ENCODE data around the gene NBPF19.
"Not testable (repeated sequence)": the region's sequence is repeated elsewhere in the genome, so short reads cannot be mapped to it uniquely, and the experiment has no call there.

NBPF19 gene, protein sequence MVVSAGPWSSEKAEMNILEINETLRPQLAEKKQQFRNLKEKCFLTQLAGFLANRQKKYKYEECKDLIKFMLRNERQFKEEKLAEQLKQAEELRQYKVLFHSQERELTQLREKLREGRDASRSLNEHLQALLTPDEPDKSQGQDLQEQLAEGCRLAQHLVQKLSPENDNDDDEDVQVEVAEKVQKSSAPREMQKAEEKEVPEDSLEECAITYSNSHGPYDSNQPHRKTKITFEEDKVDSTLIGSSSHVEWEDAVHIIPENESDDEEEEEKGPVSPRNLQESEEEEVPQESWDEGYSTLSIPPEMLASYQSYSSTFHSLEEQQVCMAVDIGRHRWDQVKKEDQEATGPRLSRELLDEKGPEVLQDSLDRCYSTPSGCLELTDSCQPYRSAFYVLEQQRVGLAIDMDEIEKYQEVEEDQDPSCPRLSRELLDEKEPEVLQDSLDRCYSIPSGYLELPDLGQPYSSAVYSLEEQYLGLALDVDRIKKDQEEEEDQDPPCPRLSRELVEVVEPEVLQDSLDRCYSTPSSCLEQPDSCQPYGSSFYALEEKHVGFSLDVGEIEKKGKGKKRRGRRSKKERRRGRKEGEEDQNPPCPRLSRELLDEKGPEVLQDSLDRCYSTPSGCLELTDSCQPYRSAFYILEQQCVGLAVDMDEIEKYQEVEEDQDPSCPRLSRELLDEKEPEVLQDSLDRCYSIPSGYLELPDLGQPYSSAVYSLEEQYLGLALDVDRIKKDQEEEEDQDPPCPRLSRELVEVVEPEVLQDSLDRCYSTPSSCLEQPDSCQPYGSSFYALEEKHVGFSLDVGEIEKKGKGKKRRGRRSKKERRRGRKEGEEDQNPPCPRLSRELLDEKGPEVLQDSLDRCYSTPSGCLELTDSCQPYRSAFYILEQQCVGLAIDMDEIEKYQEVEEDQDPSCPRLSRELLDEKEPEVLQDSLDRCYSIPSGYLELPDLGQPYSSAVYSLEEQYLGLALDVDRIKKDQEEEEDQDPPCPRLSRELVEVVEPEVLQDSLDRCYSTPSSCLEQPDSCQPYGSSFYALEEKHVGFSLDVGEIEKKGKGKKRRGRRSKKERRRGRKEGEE (N-terminal part only)

GRCh38 chr1:149474745-149475144, at the start of gene NBPF19:
TSS of gene NBPF19 (plus strand) at chr1:149475045. CDS start at chr1:149475933, 888 bp downstream.
- DNase-seq: not testable (repeated sequence)

DNA sequence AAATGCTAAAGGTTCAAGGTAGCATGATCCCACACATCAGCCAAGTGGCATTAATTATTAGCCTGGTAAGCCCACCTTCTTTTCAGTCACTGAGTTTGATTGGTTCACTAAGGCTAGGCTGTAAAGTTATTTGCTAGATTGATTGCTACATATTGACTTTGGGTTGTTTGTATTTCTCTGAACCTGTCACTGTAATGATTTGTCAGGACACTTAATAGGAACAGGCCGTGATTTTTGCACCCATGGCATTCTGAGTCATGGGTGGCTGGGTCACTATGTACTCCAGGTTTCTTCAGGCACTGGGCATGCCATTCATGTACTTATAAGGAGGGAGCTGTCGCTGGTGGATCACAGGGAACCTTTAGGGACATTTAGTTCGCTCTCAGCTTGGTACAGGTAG, 46.5 kb upstream of the NBPF19 start:
- not testable (repeated sequence) for DNase-seq

- peak; percentile 71 for DNase-seq
Measured at GRCh38 chr1:149445451-149445850, 29.4 kb upstream of the NBPF19 start.

DNA sequence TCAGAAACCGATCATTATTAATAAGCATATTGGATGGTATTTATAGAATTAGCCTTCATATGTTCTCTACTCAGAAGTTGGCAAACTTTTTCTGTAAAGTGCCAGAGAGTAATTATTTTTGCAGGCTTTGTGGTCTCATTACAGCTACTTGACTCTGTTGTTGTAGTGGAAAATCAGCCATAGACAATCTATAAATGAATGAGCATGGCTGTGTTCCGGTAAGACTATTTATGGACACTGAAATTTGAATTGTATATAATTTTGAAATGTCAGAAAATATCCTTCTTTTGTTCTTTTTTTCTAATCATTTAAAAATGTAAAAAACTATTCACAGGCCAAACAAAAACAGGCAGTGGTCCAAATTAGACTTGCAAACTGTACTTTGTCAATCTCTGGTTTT, 22.6 kb upstream of the NBPF19 start:
- not testable (repeated sequence) for DNase-seq

DNA sequence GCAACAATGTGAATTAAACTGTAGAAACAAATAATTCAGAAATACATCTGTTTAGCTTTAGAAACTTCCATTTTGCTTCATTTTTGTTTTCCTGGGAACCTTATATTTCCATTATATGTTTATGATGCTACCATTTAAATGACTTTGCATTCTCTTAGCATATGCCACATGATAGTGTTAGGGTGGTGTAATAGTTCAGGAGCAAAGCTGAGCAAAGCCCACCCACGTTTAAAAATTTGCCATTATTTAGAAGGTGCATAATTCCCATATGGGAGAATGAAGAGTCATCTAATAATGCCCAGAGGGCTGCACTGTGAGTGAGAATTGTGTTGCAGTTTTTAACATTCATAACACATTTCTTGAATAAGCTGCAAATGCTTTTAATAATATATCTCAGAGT, 22.2 kb upstream of the NBPF19 start:
- not testable (repeated sequence) for DNase-seq

DNA sequence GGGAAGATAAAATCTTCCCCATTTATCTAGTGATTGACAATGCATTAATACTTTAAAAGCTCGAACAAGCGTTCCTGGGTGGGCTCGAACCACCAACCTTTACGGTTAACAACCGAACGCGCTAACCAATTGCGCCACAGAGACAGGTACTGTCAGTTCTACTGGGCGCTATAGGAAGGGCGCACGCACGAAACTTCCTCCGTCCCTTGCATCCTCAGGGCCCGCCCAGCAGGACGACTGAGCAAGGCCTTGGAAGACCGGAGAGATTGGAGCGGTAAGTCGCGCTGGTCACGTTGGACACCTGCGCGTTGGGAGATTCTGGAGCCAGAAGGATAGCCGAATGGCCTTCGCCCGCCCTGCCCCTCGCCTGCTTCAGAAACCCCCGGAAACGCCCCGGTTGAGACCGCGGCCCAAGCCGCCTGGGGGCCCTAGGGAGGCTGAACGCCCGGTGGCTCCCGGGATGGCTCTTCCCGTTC, 83.5 kb downstream of the NBPF19 start:
- DNase-seq: peak; percentile 34

GRCh38 chr1:149561806-149562205, 87.0 kb downstream of the NBPF19 start:
- not testable (repeated sequence) for DNase-seq

DNA sequence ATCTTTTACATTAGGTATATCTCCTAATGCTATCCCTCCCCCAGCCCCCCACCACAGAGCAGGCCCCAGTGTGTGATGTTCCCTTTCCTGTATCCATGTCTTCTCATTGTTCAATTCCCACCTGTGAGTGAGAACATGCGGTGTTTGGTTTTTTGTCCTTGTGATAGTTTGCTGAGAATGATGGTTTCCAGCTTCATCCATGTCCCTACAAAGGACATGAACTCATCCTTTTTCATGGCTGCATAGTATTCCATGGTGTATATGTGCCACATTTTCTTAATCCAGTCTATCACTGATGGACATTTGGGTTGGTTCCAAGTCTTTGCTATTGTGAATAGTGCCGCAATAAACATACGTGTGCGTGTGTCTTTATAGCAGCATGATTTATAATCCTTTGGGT, 90.6 kb downstream of the NBPF19 start:
- not testable (repeated sequence) for DNase-seq

- not testable (repeated sequence) for DNase-seq
Measured at GRCh38 chr1:149572763-149573162, 97.9 kb downstream of the NBPF19 start.

DNA sequence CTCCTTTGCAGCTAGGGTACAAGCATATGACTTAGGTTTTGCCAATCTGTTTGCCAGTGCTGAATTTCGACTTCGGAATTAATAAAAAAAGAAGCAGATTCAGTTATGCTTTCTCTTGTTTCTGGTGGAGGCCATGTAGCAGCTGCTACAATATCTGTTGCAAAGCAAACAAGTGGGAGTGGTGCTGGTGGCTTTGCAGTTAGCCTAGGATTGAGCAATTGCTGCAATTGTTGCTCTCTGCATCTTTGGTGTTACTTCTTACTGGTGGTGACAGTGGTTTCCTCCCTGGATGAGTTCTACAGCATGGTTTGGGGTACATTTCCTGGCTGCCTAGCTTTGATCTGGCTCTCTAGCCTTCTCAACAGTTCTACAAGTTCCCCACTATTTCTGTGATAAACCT, 110.7 kb downstream of the NBPF19 start:
- not testable (repeated sequence) for DNase-seq

Data from left hindlimb (tissue), 1 donor.